Adrenal gland (tissue), 12 donors: ENCODE data around the gene CKS2. TPM values are rescaled to one million over a fixed set of nuclear protein-coding genes. Genes with fewer than 3 reads are reported as not detected.
A peak's percentile ranks its signal among the peaks of the same experiment; 100 is the strongest.

Source experiments
- DNase-seq, 7 donors: peaks; one replicate each; pipeline ENCODE4 v3.0.0-alpha.2; 2019 to 2020
- H3K27ac ChIP-seq, 5 donors: fragments of 200-600 bp; sonication (generic) in 4 of 5; 1 replicate in 3 of 5; 2 replicates in 2 of 5; pipeline versions ENCODE4 v1.5.1 to v1.8.0; 2016 to 2020; ENCODE audit warnings: mild to moderate bottlenecking in 1 of 5
- H3K27me3 ChIP-seq: fragments of 200-600 bp; 2 replicates; pipeline ENCODE4 v1.8.0; 2021
- H3K36me3 ChIP-seq, 2 donors: fragments of 200-600 bp; replicated peaks in 1 of 2; 1 replicate in 1 of 2; 2 replicates in 1 of 2; pipeline versions ENCODE4 v1.5.1 to v1.8.0; 2018 to 2022
- H3K4me1 ChIP-seq, 2 donors: fragments of 200-600 bp; replicated peaks in 1 of 2; 1 replicate in 1 of 2; 2 replicates in 1 of 2; pipeline versions ENCODE4 v1.5.1 to v1.8.0; 2018 to 2021
- H3K4me3 ChIP-seq, 4 donors: fragments of 200-600 bp; sonication (generic) in 3 of 4; one replicate each; pipeline ENCODE4 v1.5.1; 2016 to 2018
- H3K9me3 ChIP-seq, 3 donors: fragments of 200-600 bp; sonication (generic) in 1 of 3; replicated peaks in 1 of 3; 1 replicate in 2 of 3; 2 replicates in 1 of 3; pipeline versions ENCODE4 v1.5.1 to v1.8.0; 2016 to 2021
- CTCF ChIP-seq, 6 experiments: fragments of 450-650 bp in 4 of 6; fragments of 200-600 bp in 2 of 6; sonication (generic) in 1 of 6; IDR thresholded peaks; 1 replicate in 5 of 6; 2 replicates in 1 of 6; pipeline versions ENCODE4 v1.5.1 to v1.8.0; 2016 to 2021; ENCODE audit warnings: antibody characterized with exemption in 6 of 6, mild to moderate bottlenecking in 2 of 6, moderate library complexity in 1 of 6
- POLR2A ChIP-seq, 2 donors: fragments of 450-650 bp; IDR thresholded peaks; one replicate each; pipeline ENCODE4 v1.6.1; 2017; ENCODE audit warnings: antibody characterized with exemption in 2 of 2, mild to moderate bottlenecking in 2 of 2, moderate library complexity in 1 of 2
- WGBS, 4 donors: extraction: QIAGEN DNeasy Blood & Tissue Kit in 2 of 4; methylation state at CpG; one replicate each; pipeline versions ENCODE4 v1.1.5 to v1.1.7; 2013 to 2017; 5-methylcytosine and 5-hydroxymethylcytosine counted together
- intact Hi-C, 2 donors: fragments of 100-400 bp; cut with DNase I; formaldehyde crosslinking; loops; one replicate each; pipeline versions ENCODE4 v1.14.1 to v1.15.0; 2022 to 2023
- polyA plus RNA-seq, 3 donors: library from polyadenylated mRNA; stranded (reverse); fragments of 200-250 nt in 2 of 3; fragments of 350-450 nt in 1 of 3; fragmentation: Illumina TruSeq in 1 of 3; extraction: RNeasy Lipid Tissue Mini Kit (QIAGEN cat#74804) in 1 of 3; gene quantifications; one replicate each; pipeline ENCODE4 v1.2.3, GENCODE V29; 2013 to 2014
- total RNA-seq, 9 donors: library from RNA; depleted of rRNA in 4 of 9; stranded (reverse); fragments of >200 nt in 4 of 9; fragments of 120-200 nt in 1 of 9; fragmentation: NEBNext Ultra II Directional in 1 of 9; extraction: Animal tissue kit (Norgen Biotek cat#: 25700) in 1 of 9; gene quantifications; one replicate each; pipeline versions ENCODE4 v1.1.0 to v1.2.4, GENCODE V29; 2013 to 2023
- donor health status: healthy with polysubstance abuse.
- donor health status: Bipolar disorder and iron deficiency.
- donor health status: DM: yes; HTN: yes; CAD: no.
- donor health status: DM: no; HTN: no; CAD: no.
- donor health status: DM: no; HTN: no; CAD: no.
- donor health status: DM: yes; HTN: yes; CAD: no.

Gene CKS2
- total and polyA plus RNA-seq, 12 donors, result 18.3 to 175 (median 49.7) TPM

DNA sequence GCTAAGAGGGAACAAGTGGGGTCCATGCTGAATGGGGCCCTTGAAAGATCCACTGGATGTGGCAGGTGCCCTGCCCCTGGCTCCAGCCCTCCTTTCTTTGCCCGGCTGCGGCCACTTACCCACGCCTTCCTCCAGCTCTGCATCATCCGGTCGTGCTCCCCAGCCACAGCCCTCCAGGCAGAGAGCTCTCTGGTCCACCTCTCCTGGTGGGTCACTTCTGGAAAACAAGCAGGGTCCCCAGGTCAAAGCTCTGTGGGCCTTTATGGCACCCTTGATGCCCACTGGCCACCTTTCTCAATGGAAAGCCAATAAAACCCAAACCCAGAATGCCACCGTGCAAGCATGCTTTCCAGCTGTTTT is 52.3 kb downstream of the CKS2 start:
- intact Hi-C loops, result no loop called here
- Histone ChIP-seq H3K36me3 (peaks cover 0 to 39% of the 10 kb centered on the region in 2 donors), H3K9me3 (no peaks in the 10 kb centered on the region), H3K4me1 (no peaks in the 10 kb centered on the region), H3K27me3 (no peaks in the 10 kb centered on the region), H3K4me3 (no peak overlapping the region), H3K27ac (no peak overlapping the region)
- 90 to 95% (median 93%) methylated on average over 6 of the region's 6 CpGs for WGBS, 4 donors
- no peak for TF ChIP-seq POLR2A (IDR thresholded peaks at IDR 0.05)
- TF ChIP-seq CTCF (IDR thresholded peaks at IDR 0.05), result no peak
- peak in 3 of 7 donors; percentile 7 to 49 (median 20) for DNase-seq

GRCh38 chr9:89363921-89364665 is 53.1 kb downstream of the CKS2 start:
- no peaks in the 10 kb centered on the region for H3K9me3 ChIP-seq
- H3K4me1 ChIP-seq, result no peaks in the 10 kb centered on the region
- intact Hi-C loops, result no loop called here
- TF ChIP-seq POLR2A (IDR thresholded peaks at IDR 0.05) (no peak), CTCF (IDR thresholded peaks at IDR 0.05) (no peak)
- no peak overlapping the region for H3K4me3 ChIP-seq
- no peak overlapping the region for H3K27ac ChIP-seq
- 78 to 97% (median 86%) methylated on average over 5 to 9 of the region's 9 CpGs for WGBS, 4 donors
- H3K36me3 ChIP-seq, result peaks cover 0 to 31% of the 10 kb centered on the region in 2 donors
- no peaks in the 10 kb centered on the region for H3K27me3 ChIP-seq
- peak in 2 of 7 donors; percentile 12 to 18 for DNase-seq

GRCh38 chr9:89364666-89365531 is 53.9 kb downstream of the CKS2 start:
- H3K4me1 ChIP-seq, result no peaks in the 10 kb centered on the region
- H3K4me3 ChIP-seq, result no peak overlapping the region
- peaks cover 0 to 25% of the 10 kb centered on the region in 2 donors for H3K36me3 ChIP-seq
- H3K27me3 ChIP-seq, result no peaks in the 10 kb centered on the region
- H3K9me3 ChIP-seq, result no peaks in the 10 kb centered on the region
- WGBS, 4 donors, result 92 to 96% (median 94%) methylated on average over 11 to 17 of the region's 17 CpGs
- no peak for TF ChIP-seq CTCF (IDR thresholded peaks at IDR 0.05)
- no peak for TF ChIP-seq POLR2A (IDR thresholded peaks at IDR 0.05)
- H3K27ac ChIP-seq, result no peak overlapping the region
- intact Hi-C loops, result no loop called here
- peak in 3 of 7 donors; percentile 7 to 18 (median 13) for DNase-seq

- TF ChIP-seq CTCF (IDR thresholded peaks at IDR 0.05) (no peak), POLR2A (IDR thresholded peaks at IDR 0.05) (no peak)
- no peak overlapping the region for H3K4me3 ChIP-seq
- peaks cover 0 to 23% of the 10 kb centered on the region in 2 donors for H3K36me3 ChIP-seq
- H3K27ac ChIP-seq, result no peak overlapping the region
- H3K27me3 ChIP-seq, result no peaks in the 10 kb centered on the region
- intact Hi-C loops, result no loop called here
- H3K4me1 ChIP-seq, result no peaks in the 10 kb centered on the region
- 88 to 100% (median 96%) methylated on average over 1 to 2 of the region's 2 CpGs for WGBS, 4 donors
- H3K9me3 ChIP-seq, result no peaks in the 10 kb centered on the region
- DNase-seq, result peak in 1 of 7 donors; percentile 0
These were observed 54.5 kb downstream of the CKS2 start for GRCh38 chr9:89365532-89365912.
